HepG2 (cell line): Measurements from ENCODE around the gene REEP2. TPM values are rescaled to one million over a fixed set of nuclear protein-coding genes. Genes with fewer than 3 reads are reported as not detected.

Experiments
- ATAC-seq: fragments of 200-7000 bp; cut with Tn5 transposase; 3 replicates; pipeline ENCODE4 v1.9.1; 2020; ENCODE audit warnings: mild to moderate bottlenecking, moderate library complexity
- BruUV-seq: library from RNA; stranded (reverse); fragments of 400-500 nt; replicated peaks from 2 replicates; lab custom pipeline; 2021; lab: Mats Ljungman, UMichigan
- CTCF ChIA-PET: fragments of 300-600 bp; formaldehyde crosslinking; extraction: SDS; loops from one replicate; lab custom pipeline; 2021; ENCODE audit warnings: low total read pairs, inconsistent platforms, low intra/inter-chr PET ratio; lab: Yijun Ruan, JAX
- POLR2A ChIA-PET: fragments of 350-600 bp; sonication (Branson Sonifier 250); formaldehyde crosslinking; loops from one replicate; lab custom pipeline; 2020; ENCODE audit warnings: antibody characterized with exemption, inconsistent platforms; lab: Yijun Ruan, JAX
- DNase-seq: peaks from one replicate; pipeline ENCODE4 v3.0.0-alpha.2; 2015; ENCODE audit warnings: low spot score
- FAIRE-seq: peaks from 3 replicates; lab custom pipeline; 2011; peaks lifted over from hg19 to GRCh38; lab: Jason Lieb, UNC
- H2AFZ ChIP-seq: one replicate; pipeline ENCODE4 v1.6.1; 2011; ENCODE audit warnings: low read length, inconsistent platforms
- H3K27ac ChIP-seq: fragments of 300-600 bp; 3 replicates; pipeline ENCODE4 v1.8.0; 2011; ENCODE audit warnings: mixed run types, mild to moderate bottlenecking, mixed read lengths, low read length, inconsistent platforms; ENCODE audit not compliant: insufficient read depth; ENCODE audit errors: extremely low read length
- H3K27me3 ChIP-seq, 2 experiments: fragments of 200-600 bp in 1 of 2; 2 replicates in 1 of 2; 3 replicates in 1 of 2; pipeline versions ENCODE4 v1.6.0 to v1.8.0; 2011; ENCODE audit warnings: low read length in 2 of 2, mild to moderate bottlenecking in 2 of 2, moderate library complexity in 2 of 2, inconsistent platforms in 1 of 2; ENCODE audit not compliant: insufficient read depth in 2 of 2, control insufficient read depth in 1 of 2
- H3K36me3 ChIP-seq, 2 experiments: fragments of 200-600 bp in 1 of 2; replicated peaks in 1 of 2; 2 replicates in 1 of 2; 3 replicates in 1 of 2; pipeline versions ENCODE4 v1.5.1 to v1.8.0; 2011; ENCODE audit warnings: low read length in 2 of 2, inconsistent platforms in 1 of 2; ENCODE audit not compliant: insufficient read depth in 2 of 2, control insufficient read depth in 1 of 2
- H3K4me1 ChIP-seq: 2 replicates; pipeline ENCODE4 v1.5.1; 2012; ENCODE audit warnings: low read length, inconsistent platforms; ENCODE audit not compliant: insufficient read depth
- H3K4me2 ChIP-seq: 2 replicates; pipeline ENCODE4 v1.6.0; 2011; ENCODE audit warnings: low read depth, low read length, inconsistent platforms
- H3K4me3 ChIP-seq, 3 experiments: fragments of 200-600 bp in 1 of 3; sonication (generic), shearing (Covaris generic) in 1 of 3; replicated peaks in 1 of 3; 2 replicates each; pipeline ENCODE4 v1.5.1; 2011 to 2016; ENCODE audit warnings: low read length in 3 of 3, inconsistent platforms in 2 of 3, low read depth in 2 of 3, mild to moderate bottlenecking in 2 of 3, control low read depth in 1 of 3, mixed read lengths in 1 of 3; ENCODE audit not compliant: insufficient read depth in 1 of 3
- H3K79me2 ChIP-seq: one replicate; pipeline ENCODE4 v1.6.1; 2011; ENCODE audit warnings: low read length, inconsistent platforms; ENCODE audit not compliant: insufficient read depth
- H3K9ac ChIP-seq: 2 replicates; pipeline ENCODE4 v1.6.0; 2011; ENCODE audit warnings: mild to moderate bottlenecking, low read depth, low read length, inconsistent platforms; ENCODE audit not compliant: insufficient read depth
- H3K9me3 ChIP-seq: 2 replicates; pipeline ENCODE4 v1.5.1; 2012; ENCODE audit warnings: mild to moderate bottlenecking, low read length
- H4K20me1 ChIP-seq: 2 replicates; pipeline ENCODE4 v1.6.0; 2011; ENCODE audit warnings: inconsistent platforms, mild to moderate bottlenecking, low read length, moderate library complexity; ENCODE audit not compliant: insufficient read depth
- CBFB ChIP-seq: sonication (generic); formaldehyde crosslinking; IDR thresholded peaks from 2 replicates; pipeline ENCODE4 v1.4.0; 2020; ENCODE audit warnings: missing genetic modification reagents
- JUNB ChIP-seq: sonication (generic); formaldehyde crosslinking; IDR thresholded peaks from 2 replicates; pipeline ENCODE4 v1.8.0; 2022; ENCODE audit warnings: missing genetic modification reagents, mild to moderate bottlenecking, borderline replicate concordance
- KLF13 ChIP-seq: sonication (generic); formaldehyde crosslinking; IDR thresholded peaks from 2 replicates; pipeline ENCODE4 v1.4.0; 2020; ENCODE audit warnings: mild to moderate bottlenecking, missing genetic modification reagents
- PAX8 ChIP-seq: sonication (generic); formaldehyde crosslinking; IDR thresholded peaks from 2 replicates; pipeline ENCODE4 v1.8.0; 2022; ENCODE audit warnings: mild to moderate bottlenecking, missing genetic modification reagents, borderline replicate concordance
- RORA ChIP-seq: sonication (generic); formaldehyde crosslinking; IDR thresholded peaks from 2 replicates; pipeline ENCODE4 v1.5.0; 2020; ENCODE audit warnings: mild to moderate bottlenecking, missing genetic modification reagents, moderate library complexity
- SKI ChIP-seq: fragments of 450-650 bp; IDR thresholded peaks from one replicate; pipeline ENCODE4 v1.6.1; 2018; ENCODE audit warnings: mild to moderate bottlenecking; ENCODE audit not compliant: partially characterized antibody
- SSRP1 ChIP-seq: IDR thresholded peaks from 2 replicates; pipeline ENCODE4 v1.6.1; 2016; ENCODE audit warnings: control low read depth
- ZNF10 ChIP-seq: sonication (generic); formaldehyde crosslinking; IDR thresholded peaks from 2 replicates; pipeline ENCODE4 v1.4.0; 2020; ENCODE audit warnings: mild to moderate bottlenecking, low read depth, missing genetic modification reagents, borderline replicate concordance
- ZNF224 ChIP-seq: sonication (generic); formaldehyde crosslinking; IDR thresholded peaks from 2 replicates; pipeline ENCODE4 v1.5.0; 2020; ENCODE audit warnings: mild to moderate bottlenecking, missing genetic modification reagents
- ZNF383 ChIP-seq: sonication (generic); formaldehyde crosslinking; IDR thresholded peaks from 2 replicates; pipeline ENCODE4 v1.4.0; 2020; ENCODE audit warnings: missing genetic modification reagents, mild to moderate bottlenecking, borderline replicate concordance
- ZNF556 ChIP-seq: sonication (generic); formaldehyde crosslinking; IDR thresholded peaks from 2 replicates; pipeline ENCODE4 v1.4.0; 2020; ENCODE audit warnings: mild to moderate bottlenecking, missing genetic modification reagents, borderline replicate concordance
- ZNF577 ChIP-seq: sonication (generic); formaldehyde crosslinking; IDR thresholded peaks from 2 replicates; pipeline ENCODE4 v1.4.0; 2020; ENCODE audit warnings: mild to moderate bottlenecking, low read depth, missing genetic modification reagents, borderline replicate concordance
- WGBS: methylation state at CpG from one replicate; pipeline ENCODE4 v1.1.6; 2017; ENCODE audit warnings: low lambda C conversion rate; 5-methylcytosine and 5-hydroxymethylcytosine counted together
- in situ Hi-C: cut with HindIII; loops from 2 replicates; pipeline ENCODE4 v1.10.0; 2017; ENCODE audit warnings: low pct_unique_long_range_greater_than_20kb; ENCODE audit not compliant: extremely low pct_ligation_motif_present
- intact Hi-C: fragments of 100-400 bp; cut with micrococcal nuclease; formaldehyde crosslinking; loops from one replicate; pipeline ENCODE4 v1.10.0; 2022; ENCODE audit not compliant: unreplicated experiment
- polyA plus RNA-seq, 8 experiments: library from polyadenylated mRNA; depleted of rRNA in 3 of 8; stranded (reverse) in 7 of 8; unstranded in 1 of 8; fragments of >200 nt; fragmentation: Illumina TruSeq in 4 of 8; extraction: Trizol in 4 of 8; gene quantifications; 2 replicates each; pipeline versions ENCODE4 v1.2.1 to v1.2.3, GENCODE V29; 2011 to 2016; ENCODE audit warnings: low read depth in 4 of 8, missing spikeins in 1 of 8, mixed read lengths in 1 of 8; ENCODE audit not compliant: insufficient read depth in 1 of 8
- total RNA-seq, 5 experiments: library from RNA; depleted of rRNA; stranded (reverse); fragments of >200 nt; fragmentation: Illumina TruSeq; extraction: Trizol; gene quantifications; 2 replicates each; pipeline ENCODE4 v1.2.3, GENCODE V29; 2016; ENCODE audit warnings: low read depth in 1 of 5
- TF ChIP-seq, protein P1 (sequence below): sonication (generic); formaldehyde crosslinking; conservative IDR thresholded peaks from 2 replicates; pipeline ENCODE4 v1.5.0; 2020; ENCODE audit warnings: missing genetic modification reagents
- TF ChIP-seq, protein P2 (sequence below): sonication (generic); formaldehyde crosslinking; IDR thresholded peaks from 2 replicates; pipeline ENCODE4 v1.8.1; 2023; ENCODE audit warnings: missing genetic modification reagents, mild to moderate bottlenecking, borderline replicate concordance
- TF ChIP-seq, protein P3 (sequence below): sonication (generic); formaldehyde crosslinking; IDR thresholded peaks from 2 replicates; pipeline ENCODE4 v1.4.0; 2020; ENCODE audit warnings: missing genetic modification reagents, borderline replicate concordance

REEP2 gene
- total and polyA plus RNA-seq, 2 of the 13 experiments (the other 11 are each of a cell fraction or from before 2014, with no cell fraction given): 5.3 to 7.8 TPM

DNA sequence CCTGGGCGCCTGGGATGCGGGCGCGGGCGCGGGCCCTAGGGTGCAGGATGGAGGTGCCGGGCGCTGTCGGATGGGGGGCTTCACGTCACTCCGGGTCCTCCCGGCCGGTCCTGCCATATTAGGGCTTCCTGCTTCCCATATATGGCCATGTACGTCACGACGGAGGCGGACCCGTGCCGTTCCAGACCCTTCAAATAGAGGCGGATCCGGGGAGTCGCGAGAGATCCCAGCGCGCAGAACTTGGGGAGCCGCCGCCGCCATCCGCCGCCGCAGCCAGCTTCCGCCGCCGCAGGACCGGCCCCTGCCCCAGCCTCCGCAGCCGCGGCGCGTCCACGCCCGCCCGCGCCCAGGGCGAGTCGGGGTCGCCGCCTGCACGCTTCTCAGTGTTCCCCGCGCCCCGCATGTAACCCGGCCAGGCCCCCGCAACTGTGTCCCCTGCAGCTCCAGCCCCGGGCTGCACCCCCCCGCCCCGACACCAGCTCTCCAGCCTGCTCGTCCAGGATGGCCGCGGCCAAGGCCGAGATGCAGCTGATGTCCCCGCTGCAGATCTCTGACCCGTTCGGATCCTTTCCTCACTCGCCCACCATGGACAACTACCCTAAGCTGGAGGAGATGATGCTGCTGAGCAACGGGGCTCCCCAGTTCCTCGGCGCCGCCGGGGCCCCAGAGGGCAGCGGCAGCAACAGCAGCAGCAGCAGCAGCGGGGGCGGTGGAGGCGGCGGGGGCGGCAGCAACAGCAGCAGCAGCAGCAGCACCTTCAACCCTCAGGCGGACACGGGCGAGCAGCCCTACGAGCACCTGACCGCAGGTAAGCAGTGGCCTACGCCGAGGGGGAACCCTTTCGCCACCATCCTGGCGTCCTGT lies 26.6 kb downstream of the REEP2 start, which contains the start of gene EGR1 (continued):
- TF ChIP-seq, protein P1, sequence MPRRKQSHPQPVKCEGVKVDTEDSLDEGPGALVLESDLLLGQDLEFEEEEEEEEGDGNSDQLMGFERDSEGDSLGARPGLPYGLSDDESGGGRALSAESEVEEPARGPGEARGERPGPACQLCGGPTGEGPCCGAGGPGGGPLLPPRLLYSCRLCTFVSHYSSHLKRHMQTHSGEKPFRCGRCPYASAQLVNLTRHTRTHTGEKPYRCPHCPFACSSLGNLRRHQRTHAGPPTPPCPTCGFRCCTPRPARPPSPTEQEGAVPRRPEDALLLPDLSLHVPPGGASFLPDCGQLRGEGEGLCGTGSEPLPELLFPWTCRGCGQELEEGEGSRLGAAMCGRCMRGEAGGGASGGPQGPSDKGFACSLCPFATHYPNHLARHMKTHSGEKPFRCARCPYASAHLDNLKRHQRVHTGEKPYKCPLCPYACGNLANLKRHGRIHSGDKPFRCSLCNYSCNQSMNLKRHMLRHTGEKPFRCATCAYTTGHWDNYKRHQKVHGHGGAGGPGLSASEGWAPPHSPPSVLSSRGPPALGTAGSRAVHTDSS: no peak
- TF ChIP-seq ZNF556 (no peak), ZNF10 (CRISPR knock-in tag) (no peak), SKI (peak; percentile 55), CBFB (CRISPR knock-in tag) (no peak)

DNA sequence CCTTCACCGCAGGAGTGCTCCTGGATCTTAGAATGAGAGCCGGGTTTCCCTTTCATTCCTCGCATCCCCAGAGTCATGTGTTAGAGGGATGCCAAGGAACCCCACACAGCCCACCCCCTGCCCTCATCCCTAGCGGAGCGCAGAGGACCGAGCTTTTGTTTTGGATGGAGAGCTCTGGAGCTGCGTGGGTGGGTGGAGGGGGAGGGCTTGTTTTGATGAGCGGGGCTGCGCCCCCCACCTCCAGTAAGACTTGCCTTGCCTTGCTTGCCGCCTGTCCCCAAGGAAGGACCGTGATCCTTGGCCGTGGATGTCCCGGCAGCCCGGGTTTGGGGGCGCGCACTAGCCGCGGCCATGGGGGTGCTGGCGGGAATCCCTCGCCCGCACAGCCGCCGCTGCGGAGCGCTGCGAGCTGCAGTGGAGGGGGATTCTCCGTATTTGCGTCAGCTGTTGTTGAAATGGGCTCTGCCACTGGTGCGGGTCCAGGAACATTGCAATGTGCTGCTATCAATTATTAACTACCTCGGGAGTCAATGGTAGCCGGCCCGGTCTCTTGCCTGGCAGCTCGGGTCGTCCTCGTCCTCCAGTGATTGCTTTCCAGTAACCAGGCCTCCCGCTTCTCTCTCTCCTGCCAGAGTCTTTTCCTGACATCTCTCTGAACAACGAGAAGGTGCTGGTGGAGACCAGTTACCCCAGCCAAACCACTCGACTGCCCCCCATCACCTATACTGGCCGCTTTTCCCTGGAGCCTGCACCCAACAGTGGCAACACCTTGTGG lies 27.5 kb downstream of the REEP2 start:
- TSS peak; percentile 52 for BruUV-seq
- FAIRE-seq: peak; percentile 89
- CTCF ChIA-PET: no interaction called here
- no peak for TF ChIP-seq SSRP1 (CRISPR knock-in tag)
- TF ChIP-seq ZNF577 (CRISPR knock-in tag): no peak
- no peak for TF ChIP-seq KLF13 (CRISPR knock-in tag)
- TF ChIP-seq, protein P2, sequence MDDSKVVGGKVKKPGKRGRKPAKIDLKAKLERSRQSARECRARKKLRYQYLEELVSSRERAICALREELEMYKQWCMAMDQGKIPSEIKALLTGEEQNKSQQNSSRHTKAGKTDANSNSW (CRISPR knock-in tag): 0 out of 2 replicates have a peak, but pooled peaks have one; percentile 47
- no peak for TF ChIP-seq PAX8 (CRISPR knock-in tag)
- no peak for TF ChIP-seq ZNF383 (CRISPR knock-in tag)
- no peak for TF ChIP-seq ZNF224 (CRISPR knock-in tag)
- TF ChIP-seq RORA: no peak
- no peak for TF ChIP-seq JUNB (CRISPR knock-in tag)
- TF ChIP-seq, protein P3, sequence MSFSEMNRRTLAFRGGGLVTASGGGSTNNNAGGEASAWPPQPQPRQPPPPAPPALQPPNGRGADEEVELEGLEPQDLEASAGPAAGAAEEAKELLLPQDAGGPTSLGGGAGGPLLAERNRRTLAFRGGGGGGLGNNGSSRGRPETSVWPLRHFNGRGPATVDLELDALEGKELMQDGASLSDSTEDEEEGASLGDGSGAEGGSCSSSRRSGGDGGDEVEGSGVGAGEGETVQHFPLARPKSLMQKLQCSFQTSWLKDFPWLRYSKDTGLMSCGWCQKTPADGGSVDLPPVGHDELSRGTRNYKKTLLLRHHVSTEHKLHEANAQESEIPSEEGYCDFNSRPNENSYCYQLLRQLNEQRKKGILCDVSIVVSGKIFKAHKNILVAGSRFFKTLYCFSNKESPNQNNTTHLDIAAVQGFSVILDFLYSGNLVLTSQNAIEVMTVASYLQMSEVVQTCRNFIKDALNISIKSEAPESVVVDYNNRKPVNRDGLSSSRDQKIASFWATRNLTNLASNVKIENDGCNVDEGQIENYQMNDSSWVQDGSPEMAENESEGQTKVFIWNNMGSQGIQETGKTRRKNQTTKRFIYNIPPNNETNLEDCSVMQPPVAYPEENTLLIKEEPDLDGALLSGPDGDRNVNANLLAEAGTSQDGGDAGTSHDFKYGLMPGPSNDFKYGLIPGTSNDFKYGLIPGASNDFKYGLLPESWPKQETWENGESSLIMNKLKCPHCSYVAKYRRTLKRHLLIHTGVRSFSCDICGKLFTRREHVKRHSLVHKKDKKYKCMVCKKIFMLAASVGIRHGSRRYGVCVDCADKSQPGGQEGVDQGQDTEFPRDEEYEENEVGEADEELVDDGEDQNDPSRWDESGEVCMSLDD (CRISPR knock-in tag): no peak

More for the DNA sequence above, 27.5 kb downstream of the REEP2 start:
- Histone ChIP-seq H2AFZ (no peak overlapping the region), H3K9me3 (no peaks in the 10 kb centered on the region), H3K4me1 (peaks cover 49% of the 10 kb centered on the region), H3K36me3 (peaks cover 0 to 7% of the 10 kb centered on the region in 2 experiments; a peak in 2 of 5 replicates), H3K27me3 (0 out of 5 replicates have a peak, but pooled peaks cover 0 to 2% of the 10 kb centered on the region in 2 experiments), H3K4me2 (peak overlapping the region; percentile 98), H3K4me3 (peak overlapping the region; percentile 69 to 91 (median 78)), H3K79me2 (peaks cover 3% of the 10 kb centered on the region), H3K27ac (no peak overlapping the region), H3K9ac (peak overlapping the region; percentile 86), H4K20me1 (peaks cover 3% of the 10 kb centered on the region; the same call in 1 of the 2 replicates)
- in situ Hi-C loops (loop anchor here (5.0 kb wide), 1 partner anchor 36 kb away; no protein-coding TSS in a partner anchor), intact Hi-C loops (no loop called here)
- ATAC-seq (peak; percentile 12), DNase-seq (peak; percentile 84)
- 4% methylated on average over 16 of the region's 39 CpGs for WGBS
- POLR2A ChIA-PET: interaction anchor here (0.6 to 4.0 kb wide), 9 partner anchors 10 to 78 kb away, joined by 3 to 58 read pairs (median 9); partner anchors contain the start of gene ETF1
